ENCODE data around the gene VEPH1. TPM values are rescaled to one million over a fixed set of nuclear protein-coding genes. Genes with fewer than 3 reads are reported as not detected.

VEPH1 gene
- total and polyA plus RNA-seq, 7 experiments from 2014 or later: 0.22 to 0.48 TPM; not detected in 5

DNA sequence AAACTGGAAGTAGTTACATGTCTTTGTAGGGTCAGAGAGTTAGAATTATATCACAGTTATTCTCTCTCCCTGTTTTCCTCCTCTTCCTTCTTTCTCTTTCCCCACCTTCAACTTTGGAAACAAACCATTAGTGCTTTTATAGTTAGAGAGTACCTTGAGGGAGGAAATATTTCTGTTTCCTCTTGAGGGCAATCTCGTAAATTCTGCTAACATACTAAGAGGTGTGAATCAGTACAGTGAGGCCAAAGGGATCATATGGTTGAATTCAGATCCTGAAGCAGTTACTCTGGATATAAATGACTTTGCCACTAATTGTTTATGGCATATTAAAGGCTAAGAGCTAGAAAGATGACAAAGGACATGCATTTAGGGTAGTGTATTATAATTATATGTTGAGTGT lies 283.0 kb downstream of the VEPH1 start:
- POLR2A ChIA-PET: no interaction called here
- Mint-ChIP-seq H3K27me3 (peaks cover 0 to 17% (median 0%) of the 10 kb centered on the region in 5 donors), H3K4me1 (peaks cover 0 to 3% (median 0%) of the 10 kb centered on the region in 7 donors), H3K27ac (no peak overlapping the region), H3K36me3 (no peaks in the 10 kb centered on the region), H3K4me3 (no peak overlapping the region), H3K9me3 (no peaks in the 10 kb centered on the region)
- Histone ChIP-seq H3K4me1 (ENCODE audit: control insufficient read depth in 2 of 2, insufficient read depth in 2 of 2, low read length in 2 of 2) (no peaks in the 10 kb centered on the region), H3K27me3 (ENCODE audit: control insufficient read depth in 2 of 2, insufficient read depth in 2 of 2, low read length in 2 of 2) (no peaks in the 10 kb centered on the region), H3K4me3 (ENCODE audit: low read length) (no peak overlapping the region), H3K27ac (ENCODE audit: low read depth, low read length) (no peak overlapping the region), H3K9me3 (ENCODE audit: control insufficient read depth in 2 of 3, low read length in 3 of 3) (no peaks in the 10 kb centered on the region), H3K36me3 (ENCODE audit: control insufficient read depth in 2 of 3, insufficient read depth in 3 of 3, low read length in 3 of 3) (no peaks in the 10 kb centered on the region)
- DNase-seq (no peak), ATAC-seq (no peak)
- CTCF ChIA-PET: no interaction called here
- intact Hi-C loops (cut with micrococcal nuclease): no loop called here

DNA sequence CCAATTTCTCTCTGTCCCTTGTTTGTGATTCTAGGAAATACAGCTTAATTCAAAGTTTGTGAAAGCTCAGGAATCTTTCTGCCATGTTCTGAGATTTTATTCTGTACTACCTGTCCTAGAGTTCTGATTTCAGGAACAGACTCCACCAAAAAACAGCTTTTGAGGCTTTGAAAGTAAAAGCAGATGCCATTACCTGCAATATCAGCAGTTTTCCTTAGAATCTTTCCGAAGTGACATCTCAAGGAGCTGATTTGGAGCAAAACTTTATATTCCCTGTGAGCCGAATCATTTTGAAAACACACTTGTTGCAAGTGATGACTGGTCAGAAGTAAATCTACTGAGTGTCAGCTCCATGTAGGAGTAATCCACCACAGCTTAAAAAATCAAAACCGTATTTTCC lies 284.0 kb downstream of the VEPH1 start:
- H3K36me3 Mint-ChIP-seq: no peaks in the 10 kb centered on the region
- ATAC-seq (no peak), DNase-seq (no peak)
- no peaks in the 10 kb centered on the region for H3K27me3 ChIP-seq (ENCODE audit: control insufficient read depth in 2 of 2, insufficient read depth in 2 of 2, low read length in 2 of 2)
- no peaks in the 10 kb centered on the region for H3K4me1 ChIP-seq (ENCODE audit: control insufficient read depth in 2 of 2, insufficient read depth in 2 of 2, low read length in 2 of 2)
- ChIA-PET POLR2A (interaction anchor here (0.8 kb wide), 1 partner anchor 59 kb away, joined by 3 read pairs; no protein-coding TSS in a partner anchor), CTCF (no interaction called here)
- peaks cover 0 to 2% (median 0%) of the 10 kb centered on the region in 7 donors for H3K4me1 Mint-ChIP-seq
- intact Hi-C loops (cut with micrococcal nuclease): no loop called here
- no peaks in the 10 kb centered on the region for H3K9me3 ChIP-seq (ENCODE audit: control insufficient read depth in 2 of 3, low read length in 3 of 3)
- no peak overlapping the region for H3K27ac Mint-ChIP-seq
- H3K27me3 Mint-ChIP-seq: peaks cover 0 to 17% (median 0%) of the 10 kb centered on the region in 5 donors
- no peak overlapping the region for H3K4me3 ChIP-seq (ENCODE audit: low read length)
- H3K4me3 Mint-ChIP-seq: no peak overlapping the region
- no peak overlapping the region for H3K27ac ChIP-seq (ENCODE audit: low read depth, low read length)
- no peaks in the 10 kb centered on the region for H3K36me3 ChIP-seq (ENCODE audit: control insufficient read depth in 2 of 3, insufficient read depth in 3 of 3, low read length in 3 of 3)
- H3K9me3 Mint-ChIP-seq: no peaks in the 10 kb centered on the region

Other genes starting within 250 kb of the VEPH1 start
- 1 to 10 TPM in 2 of 5 experiments, under 1 TPM in 3; 0.15 to 8.7 (median 0.57) TPM for gene PTX3, start 66.6 kb downstream of the VEPH1 start, total RNA-seq
- under 1 TPM in 1 of 2 donors, not detected in 1; 0.21 TPM for gene PTX3, start 66.6 kb downstream of the VEPH1 start, polyA plus RNA-seq